GM20431 (cell line): ENCODE results near the gene FGFR2.

Source experiments
- in situ Hi-C: fragments of 300-500 bp; cut with MseI, MboI; formaldehyde crosslinking; loops from one replicate; pipeline ENCODE4 v1.15.0; 2020; ENCODE audit warnings: low sequenced_read_pairs; ENCODE audit not compliant: unreplicated experiment

Gene FGFR2

GRCh38 chr10:121611393-121612159, 13.3 kb upstream of the FGFR2 start:
- in situ Hi-C loops: no loop called here

- in situ Hi-C loops: no loop called here
These were observed 12.6 kb upstream of the FGFR2 start for GRCh38 chr10:121610798-121611323.

- in situ Hi-C loops: loop anchor here (10.0 kb wide), 1 partner anchor 665 kb away; no protein-coding TSS in a partner anchor
These were observed 11.5 kb upstream of the FGFR2 start for GRCh38 chr10:121609426-121610380.

- in situ Hi-C loops: loop anchor here (10.0 kb wide), 1 partner anchor 664 kb away; no protein-coding TSS in a partner anchor
These were observed 10.4 kb upstream of the FGFR2 start for GRCh38 chr10:121608469-121609190.

- in situ Hi-C loops: loop anchor here (10.0 kb wide), 1 partner anchor 663 kb away; no protein-coding TSS in a partner anchor
These were observed 9.2 kb upstream of the FGFR2 start for GRCh38 chr10:121607310-121608055.

GRCh38 chr10:121605708-121606107, 7.5 kb upstream of the FGFR2 start:
- in situ Hi-C loops: loop anchor here (10.0 kb wide), 1 partner anchor 661 kb away; no protein-coding TSS in a partner anchor

- in situ Hi-C loops: loop anchor here (10.0 kb wide), 1 partner anchor 657 kb away; no protein-coding TSS in a partner anchor
These were observed 3.2 kb upstream of the FGFR2 start for GRCh38 chr10:121601458-121601857.

- in situ Hi-C loops: loop anchor here (10.0 kb wide), 1 partner anchor 656 kb away; no protein-coding TSS in a partner anchor
These were observed 2.4 kb upstream of the FGFR2 start for GRCh38 chr10:121600611-121601010.

GRCh38 chr10:121599947-121600346, 1.7 kb upstream of the FGFR2 start:
- in situ Hi-C loops: loop anchor here (10.0 kb wide), 1 partner anchor 655 kb away; no protein-coding TSS in a partner anchor

- in situ Hi-C loops: no loop called here
These were observed 561 bp downstream of the FGFR2 start for GRCh38 chr10:121597504-121598262.

- in situ Hi-C loops: no loop called here
These were observed 1.3 kb downstream of the FGFR2 start for GRCh38 chr10:121596689-121597503.

GRCh38 chr10:121595806-121596688, 2.2 kb downstream of the FGFR2 start:
- in situ Hi-C loops: no loop called here

GRCh38 chr10:121595351-121595805, 2.9 kb downstream of the FGFR2 start:
- in situ Hi-C loops: no loop called here

- in situ Hi-C loops: no loop called here
These were observed 3.5 kb downstream of the FGFR2 start for GRCh38 chr10:121594623-121595350.

GRCh38 chr10:121594076-121594475, 4.2 kb downstream of the FGFR2 start:
- in situ Hi-C loops: no loop called here
